ENCODE measurements around the gene RPL22L1. TPM values are rescaled to one million over a fixed set of nuclear protein-coding genes. Genes with fewer than 3 reads are reported as not detected.
A peak's percentile ranks its signal among the peaks of the same experiment; 100 is the strongest.
"Not testable (repeated sequence)": the region's sequence is repeated elsewhere in the genome, so short reads cannot be mapped to it uniquely, and the experiment has no call there.

The RPL22L1 gene
- polyA plus RNA-seq, 2 donors = 178 to 227 TPM

DNA sequence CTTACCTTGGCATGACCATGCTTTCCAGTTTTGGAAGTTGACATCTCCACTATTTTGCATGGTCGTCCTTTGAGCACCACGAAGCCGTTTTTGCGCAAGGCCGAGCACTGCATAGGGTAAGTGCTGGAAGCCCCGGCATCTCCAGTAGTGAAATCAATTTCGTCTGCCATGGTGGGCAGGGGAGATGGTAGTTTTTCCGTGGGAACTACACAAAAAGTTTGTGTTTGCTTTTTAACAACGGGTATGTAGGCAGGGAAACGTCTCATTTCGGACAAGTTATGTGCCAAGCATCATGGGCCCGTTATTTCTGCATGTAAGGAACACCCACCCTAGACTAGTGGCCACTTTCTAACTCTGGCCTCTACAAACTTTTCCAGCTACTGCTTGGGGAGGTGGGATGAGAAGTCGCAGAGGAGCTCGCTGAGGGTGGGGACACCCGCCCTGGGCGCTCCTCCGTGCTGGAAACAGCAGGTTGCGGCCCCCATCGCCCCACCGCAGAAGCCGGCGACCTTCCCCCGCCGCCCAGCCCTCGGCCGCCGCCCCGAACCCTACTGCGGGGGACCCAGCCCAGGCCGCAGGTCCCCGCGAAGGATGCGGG lies 37.7 kb upstream of the RPL22L1 start:
- Histone ChIP-seq H3K36me3 (ENCODE audit: control insufficient read depth in 2 of 2, insufficient read depth in 2 of 2, low read length in 1 of 2) (no peaks in the 10 kb centered on the region), H3K27ac (ENCODE audit: low read depth in 2 of 2, low read length in 1 of 2) (peak overlapping the region; percentile 13 to 38), H3K27me3 (ENCODE audit: control insufficient read depth in 1 of 2, insufficient read depth in 2 of 2, low read length in 2 of 2) (no peaks in the 10 kb centered on the region), H3K9me3 (ENCODE audit: control insufficient read depth in 2 of 2, insufficient read depth in 1 of 2, low read depth in 1 of 2, low read length in 1 of 2) (peaks cover 0 to 7% of the 10 kb centered on the region in 2 donors), H3K4me3 (ENCODE audit: low read depth in 1 of 2, low read length in 2 of 2) (peak overlapping the region; percentile 50 to 56), H3K4me1 (ENCODE audit: control insufficient read depth in 2 of 2, insufficient read depth in 2 of 2, low read length in 1 of 2) (no peaks in the 10 kb centered on the region)
- 8% methylated on average over 31 to 33 of the region's 33 CpGs for WGBS, 2 donors

DNA sequence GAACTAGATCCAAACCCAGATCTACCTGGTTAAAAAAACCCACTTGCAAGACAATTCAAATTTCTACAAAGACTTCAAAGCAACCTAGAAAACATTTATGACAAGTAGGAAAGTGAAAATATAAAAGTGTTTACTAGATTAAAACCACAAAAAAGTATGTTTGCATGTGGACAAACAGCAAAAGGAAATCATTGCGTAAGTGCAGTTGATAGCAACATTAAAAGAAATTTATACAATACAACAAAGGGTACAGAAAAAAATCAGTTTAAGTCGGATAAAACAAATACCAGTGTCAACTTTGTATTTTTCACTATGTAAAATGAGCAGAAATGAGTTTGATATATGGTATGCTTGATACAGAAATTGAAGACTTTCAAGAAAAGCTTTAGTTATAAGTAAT lies 35.9 kb upstream of the RPL22L1 start:
- H3K27ac ChIP-seq (ENCODE audit: low read depth in 2 of 2, low read length in 1 of 2) = no peak overlapping the region
- WGBS, 2 donors = 89% methylated on average over 2 of the region's 2 CpGs
- peaks cover 0 to 7% of the 10 kb centered on the region in 2 donors for H3K9me3 ChIP-seq (ENCODE audit: control insufficient read depth in 2 of 2, insufficient read depth in 1 of 2, low read depth in 1 of 2, low read length in 1 of 2)
- no peaks in the 10 kb centered on the region for H3K4me1 ChIP-seq (ENCODE audit: control insufficient read depth in 2 of 2, insufficient read depth in 2 of 2, low read length in 1 of 2)
- H3K36me3 ChIP-seq (ENCODE audit: control insufficient read depth in 2 of 2, insufficient read depth in 2 of 2, low read length in 1 of 2) = no peaks in the 10 kb centered on the region
- H3K27me3 ChIP-seq (ENCODE audit: control insufficient read depth in 1 of 2, insufficient read depth in 2 of 2, low read length in 2 of 2) = no peaks in the 10 kb centered on the region
- H3K4me3 ChIP-seq (ENCODE audit: low read depth in 1 of 2, low read length in 2 of 2) = no peak overlapping the region

DNA sequence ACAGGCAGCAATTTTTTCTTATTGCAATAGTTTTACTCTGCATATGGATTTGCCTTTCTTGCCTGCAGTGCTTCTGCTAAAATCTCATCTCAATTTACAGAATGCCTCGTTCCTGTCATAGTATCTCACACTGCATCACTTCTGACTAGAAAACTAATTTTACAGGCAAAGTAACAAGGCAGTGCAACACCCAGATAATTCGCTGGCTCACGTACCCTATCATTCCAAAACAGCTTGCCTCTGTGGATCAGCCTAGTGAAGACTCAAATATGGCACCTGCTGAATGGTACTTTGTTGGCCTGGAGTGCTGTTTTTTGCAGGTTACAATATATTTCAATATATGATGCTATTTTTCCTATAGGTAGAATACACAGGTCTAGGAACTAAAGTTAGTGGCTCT lies 33.1 kb upstream of the RPL22L1 start:
- Histone ChIP-seq H3K27ac (ENCODE audit: low read depth in 2 of 2, low read length in 1 of 2) (no peak overlapping the region), H3K9me3 (ENCODE audit: control insufficient read depth in 2 of 2, insufficient read depth in 1 of 2, low read depth in 1 of 2, low read length in 1 of 2) (no peaks in the 10 kb centered on the region)
- WGBS, 2 donors = 94 to 97% methylated on average over 3 of the region's 3 CpGs

DNA sequence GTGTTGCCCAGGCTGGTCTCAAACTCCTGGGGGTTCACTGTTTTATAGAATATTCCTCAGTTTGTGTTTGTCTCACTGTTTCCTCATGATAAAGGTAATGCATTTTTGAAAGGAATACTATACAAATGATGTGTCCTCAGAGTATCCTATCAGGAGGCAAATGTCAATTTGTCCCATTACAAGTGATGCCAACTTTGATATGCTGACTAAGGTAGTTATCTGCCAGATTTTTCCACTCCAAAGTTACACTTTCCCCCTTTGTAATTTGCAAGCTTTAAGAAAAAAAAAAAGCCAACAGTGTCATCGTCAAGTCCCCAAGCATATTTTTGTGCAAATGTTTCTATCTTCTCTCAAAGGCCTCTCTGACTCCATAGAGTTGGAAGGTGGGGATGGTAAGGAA lies 29.5 kb upstream of the RPL22L1 start:
- H3K4me1 ChIP-seq (ENCODE audit: control insufficient read depth in 2 of 2, insufficient read depth in 2 of 2, low read length in 1 of 2) = no peaks in the 10 kb centered on the region
- H3K27ac ChIP-seq (ENCODE audit: low read depth in 2 of 2, low read length in 1 of 2) = no peak overlapping the region
- no peaks in the 10 kb centered on the region for H3K27me3 ChIP-seq (ENCODE audit: control insufficient read depth in 1 of 2, insufficient read depth in 2 of 2, low read length in 2 of 2)
- WGBS, 2 donors = 96 to 98% methylated on average over 1 of the region's 1 CpG
- H3K4me3 ChIP-seq (ENCODE audit: low read depth in 1 of 2, low read length in 2 of 2) = no peak overlapping the region
- no peaks in the 10 kb centered on the region for H3K9me3 ChIP-seq (ENCODE audit: control insufficient read depth in 2 of 2, insufficient read depth in 1 of 2, low read depth in 1 of 2, low read length in 1 of 2)
- peaks cover 0 to 2% of the 10 kb centered on the region in 2 donors for H3K36me3 ChIP-seq (ENCODE audit: control insufficient read depth in 2 of 2, insufficient read depth in 2 of 2, low read length in 1 of 2)

More for the DNA sequence above, 33.1 kb upstream of the RPL22L1 start:
- Histone ChIP-seq H3K27me3 (ENCODE audit: control insufficient read depth in 1 of 2, insufficient read depth in 2 of 2, low read length in 2 of 2) (no peaks in the 10 kb centered on the region), H3K4me3 (ENCODE audit: low read depth in 1 of 2, low read length in 2 of 2) (no peak overlapping the region), H3K4me1 (ENCODE audit: control insufficient read depth in 2 of 2, insufficient read depth in 2 of 2, low read length in 1 of 2) (no peaks in the 10 kb centered on the region), H3K36me3 (ENCODE audit: control insufficient read depth in 2 of 2, insufficient read depth in 2 of 2, low read length in 1 of 2) (no peaks in the 10 kb centered on the region)

DNA sequence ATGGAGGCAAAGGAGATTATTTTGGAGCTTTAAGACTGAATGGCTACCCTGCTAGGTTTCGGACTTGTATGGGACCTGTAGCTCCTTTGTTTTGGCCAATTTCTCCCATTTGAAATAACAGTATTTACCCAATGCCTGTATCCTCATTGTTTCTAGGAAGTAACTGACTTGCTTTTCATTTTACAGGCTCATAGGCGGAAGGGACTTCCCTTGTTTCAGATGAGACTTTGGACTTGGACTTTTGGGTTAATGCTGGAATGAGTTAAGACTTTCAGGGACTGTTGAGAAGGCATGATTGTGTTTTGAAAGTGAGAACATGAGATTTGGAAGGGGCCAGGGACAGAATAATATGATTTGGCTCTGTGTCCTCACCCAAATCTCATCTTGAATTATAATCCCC lies 28.0 kb upstream of the RPL22L1 start:
- Histone ChIP-seq H3K27me3 (ENCODE audit: control insufficient read depth in 1 of 2, insufficient read depth in 2 of 2, low read length in 2 of 2) (no peaks in the 10 kb centered on the region), H3K27ac (ENCODE audit: low read depth in 2 of 2, low read length in 1 of 2) (no peak overlapping the region), H3K4me3 (ENCODE audit: low read depth in 1 of 2, low read length in 2 of 2) (no peak overlapping the region), H3K9me3 (ENCODE audit: control insufficient read depth in 2 of 2, insufficient read depth in 1 of 2, low read depth in 1 of 2, low read length in 1 of 2) (no peaks in the 10 kb centered on the region), H3K36me3 (ENCODE audit: control insufficient read depth in 2 of 2, insufficient read depth in 2 of 2, low read length in 1 of 2) (peaks cover 0 to 2% of the 10 kb centered on the region in 2 donors), H3K4me1 (ENCODE audit: control insufficient read depth in 2 of 2, insufficient read depth in 2 of 2, low read length in 1 of 2) (no peaks in the 10 kb centered on the region)
- WGBS, 2 donors = 95 to 96% methylated on average over 2 of the region's 2 CpGs

DNA sequence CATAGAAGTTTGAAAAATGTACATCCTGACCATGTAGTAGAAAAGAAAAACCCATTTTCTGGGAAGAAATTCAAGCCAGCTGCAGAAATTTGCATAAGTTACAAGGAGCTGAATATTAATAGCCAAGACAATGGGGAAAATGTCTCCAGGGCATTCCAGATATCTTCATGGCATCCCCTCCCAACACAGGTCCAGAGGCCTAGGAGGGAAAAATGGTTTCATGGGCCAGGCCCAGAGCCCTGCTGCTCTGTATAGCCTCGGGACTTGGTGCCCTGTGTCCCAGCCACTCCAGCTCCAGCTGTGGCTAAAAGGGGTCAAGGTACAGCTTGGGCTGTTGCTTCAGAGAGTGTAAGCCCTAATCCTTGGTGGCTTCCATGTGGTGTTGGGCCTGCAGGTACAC lies 27.2 kb upstream of the RPL22L1 start:
- H3K9me3 ChIP-seq (ENCODE audit: control insufficient read depth in 2 of 2, insufficient read depth in 1 of 2, low read depth in 1 of 2, low read length in 1 of 2); H3K4me3 ChIP-seq (ENCODE audit: low read depth in 1 of 2, low read length in 2 of 2); H3K27me3 ChIP-seq (ENCODE audit: control insufficient read depth in 1 of 2, insufficient read depth in 2 of 2, low read length in 2 of 2); H3K36me3 ChIP-seq (ENCODE audit: control insufficient read depth in 2 of 2, insufficient read depth in 2 of 2, low read length in 1 of 2); H3K4me1 ChIP-seq (ENCODE audit: control insufficient read depth in 2 of 2, insufficient read depth in 2 of 2, low read length in 1 of 2); H3K27ac ChIP-seq (ENCODE audit: low read depth in 2 of 2, low read length in 1 of 2): not testable (repeated sequence)
- WGBS, 2 donors = 44 to 98% methylated on average over 1 of the region's 1 CpG

DNA sequence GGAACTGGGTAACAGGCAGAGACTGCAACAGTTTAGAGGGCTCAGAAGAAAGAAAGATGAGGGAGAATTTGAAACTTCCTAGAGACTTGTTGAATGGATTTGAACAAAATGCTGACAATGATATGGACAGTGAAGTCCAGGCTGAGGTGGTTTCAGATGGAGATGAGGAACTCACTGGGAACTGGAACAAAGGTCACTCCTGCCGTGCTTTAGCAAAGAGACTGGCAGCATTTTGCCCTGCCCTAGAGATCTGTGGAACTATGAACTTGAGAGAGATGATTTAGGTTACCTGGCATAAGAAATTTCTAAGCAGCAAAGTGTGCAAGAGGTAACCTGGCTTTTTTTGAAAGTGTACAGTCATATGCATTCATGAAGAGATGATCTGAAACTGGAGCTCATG lies 26.8 kb upstream of the RPL22L1 start:
- peaks cover 0 to 2% of the 10 kb centered on the region in 2 donors for H3K36me3 ChIP-seq (ENCODE audit: control insufficient read depth in 2 of 2, insufficient read depth in 2 of 2, low read length in 1 of 2)
- no peak overlapping the region for H3K4me3 ChIP-seq (ENCODE audit: low read depth in 1 of 2, low read length in 2 of 2)
- no peaks in the 10 kb centered on the region for H3K9me3 ChIP-seq (ENCODE audit: control insufficient read depth in 2 of 2, insufficient read depth in 1 of 2, low read depth in 1 of 2, low read length in 1 of 2)
- H3K4me1 ChIP-seq (ENCODE audit: control insufficient read depth in 2 of 2, insufficient read depth in 2 of 2, low read length in 1 of 2) = no peaks in the 10 kb centered on the region
- WGBS, 2 donors = 86 to 92% methylated on average over 1 of the region's 1 CpG
- no peak overlapping the region for H3K27ac ChIP-seq (ENCODE audit: low read depth in 2 of 2, low read length in 1 of 2)
- H3K27me3 ChIP-seq (ENCODE audit: control insufficient read depth in 1 of 2, insufficient read depth in 2 of 2, low read length in 2 of 2) = no peaks in the 10 kb centered on the region

DNA sequence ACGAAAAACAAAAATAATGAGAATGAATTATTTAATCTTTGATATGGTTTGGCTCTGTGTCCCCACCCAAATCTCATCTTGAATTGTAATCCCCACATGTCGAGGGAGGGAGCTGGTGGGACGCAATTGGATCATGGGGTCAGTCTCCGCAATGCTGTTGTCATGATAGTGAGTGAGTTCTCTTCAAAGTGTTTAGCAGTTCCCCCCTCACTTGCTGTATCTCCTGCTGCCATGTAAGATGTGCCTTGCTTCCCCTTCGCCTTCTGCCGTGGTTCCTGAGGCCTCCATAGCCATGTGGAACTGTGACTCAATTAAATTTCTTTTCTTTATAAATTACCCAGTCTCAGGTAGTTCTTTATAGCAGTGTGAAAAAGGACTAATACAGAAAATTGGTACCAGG lies 26.3 kb upstream of the RPL22L1 start:
- not testable (repeated sequence) for H3K4me1 ChIP-seq (ENCODE audit: control insufficient read depth in 2 of 2, insufficient read depth in 2 of 2, low read length in 1 of 2); H3K27ac ChIP-seq (ENCODE audit: low read depth in 2 of 2, low read length in 1 of 2); H3K9me3 ChIP-seq (ENCODE audit: control insufficient read depth in 2 of 2, insufficient read depth in 1 of 2, low read depth in 1 of 2, low read length in 1 of 2); H3K27me3 ChIP-seq (ENCODE audit: control insufficient read depth in 1 of 2, insufficient read depth in 2 of 2, low read length in 2 of 2); H3K36me3 ChIP-seq (ENCODE audit: control insufficient read depth in 2 of 2, insufficient read depth in 2 of 2, low read length in 1 of 2); H3K4me3 ChIP-seq (ENCODE audit: low read depth in 1 of 2, low read length in 2 of 2)
- 88 to 97% methylated on average over 6 of the region's 6 CpGs for WGBS, 2 donors

DNA sequence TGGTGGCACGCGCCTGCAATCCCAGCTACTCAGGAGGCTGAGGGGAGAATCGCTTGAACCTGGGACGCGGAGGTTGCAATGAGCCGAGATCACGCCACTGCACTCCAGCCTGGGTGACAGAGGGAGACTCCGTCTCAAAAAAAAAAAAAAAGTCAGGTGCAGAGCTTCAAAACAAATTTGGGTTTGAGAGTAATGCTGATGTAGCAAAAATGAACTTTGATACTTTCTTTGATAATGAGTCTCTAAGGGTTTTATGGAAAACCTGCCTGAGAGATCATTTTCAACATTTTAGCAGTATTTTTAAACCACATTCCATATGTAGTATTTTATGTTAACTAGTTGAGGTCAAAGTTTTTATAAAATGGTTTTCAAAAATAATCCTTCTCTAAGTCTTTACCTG lies 23.9 kb upstream of the RPL22L1 start:
- no peaks in the 10 kb centered on the region for H3K9me3 ChIP-seq (ENCODE audit: control insufficient read depth in 2 of 2, insufficient read depth in 1 of 2, low read depth in 1 of 2, low read length in 1 of 2)
- H3K4me3 ChIP-seq (ENCODE audit: low read depth in 1 of 2, low read length in 2 of 2) = no peak overlapping the region
- H3K27me3 ChIP-seq (ENCODE audit: control insufficient read depth in 1 of 2, insufficient read depth in 2 of 2, low read length in 2 of 2) = no peaks in the 10 kb centered on the region
- H3K27ac ChIP-seq (ENCODE audit: low read depth in 2 of 2, low read length in 1 of 2) = no peak overlapping the region
- H3K4me1 ChIP-seq (ENCODE audit: control insufficient read depth in 2 of 2, insufficient read depth in 2 of 2, low read length in 1 of 2) = no peaks in the 10 kb centered on the region
- H3K36me3 ChIP-seq (ENCODE audit: control insufficient read depth in 2 of 2, insufficient read depth in 2 of 2, low read length in 1 of 2) = peaks cover 0 to 2% of the 10 kb centered on the region in 2 donors
- 97 to 98% methylated on average over 8 of the region's 8 CpGs for WGBS, 2 donors

DNA sequence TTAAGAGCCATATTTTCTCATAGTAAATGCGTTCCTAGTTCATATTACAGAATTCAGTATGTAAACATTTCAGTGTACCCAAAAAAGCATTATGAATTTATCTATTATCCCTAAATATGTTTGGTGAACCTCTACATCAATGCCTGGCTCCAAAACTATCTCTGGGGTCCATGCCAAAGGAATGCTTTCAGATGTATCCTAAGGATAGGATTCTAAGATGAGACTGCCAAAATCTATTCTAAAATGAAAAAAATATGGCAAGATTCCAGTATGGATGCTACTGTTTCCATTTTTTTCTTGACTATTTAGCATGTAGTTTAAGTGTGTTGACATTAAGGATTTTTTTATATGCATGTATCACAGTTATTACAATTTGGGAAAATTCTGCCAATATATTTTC lies 19.6 kb upstream of the RPL22L1 start:
- H3K36me3 ChIP-seq (ENCODE audit: control insufficient read depth in 2 of 2, insufficient read depth in 2 of 2, low read length in 1 of 2) = no peaks in the 10 kb centered on the region
- no peaks in the 10 kb centered on the region for H3K4me1 ChIP-seq (ENCODE audit: control insufficient read depth in 2 of 2, insufficient read depth in 2 of 2, low read length in 1 of 2)
- no peaks in the 10 kb centered on the region for H3K9me3 ChIP-seq (ENCODE audit: control insufficient read depth in 2 of 2, insufficient read depth in 1 of 2, low read depth in 1 of 2, low read length in 1 of 2)
- H3K4me3 ChIP-seq (ENCODE audit: low read depth in 1 of 2, low read length in 2 of 2) = no peak overlapping the region
- 28 to 47% methylated on average over 1 of the region's 1 CpG for WGBS, 2 donors
- no peaks in the 10 kb centered on the region for H3K27me3 ChIP-seq (ENCODE audit: control insufficient read depth in 1 of 2, insufficient read depth in 2 of 2, low read length in 2 of 2)
- no peak overlapping the region for H3K27ac ChIP-seq (ENCODE audit: low read depth in 2 of 2, low read length in 1 of 2)
